GM10266 (cell line): ENCODE results near the gene DGLUCY.

Experiments
- DNase-seq: peaks from one replicate; pipeline ENCODE4 v3.0.0; 2012; ENCODE audit errors: extremely low spot score
- CTCF ChIP-seq: IDR thresholded peaks from 2 replicates; pipeline ENCODE4 v1.5.1; 2012; ENCODE audit warnings: mild to moderate bottlenecking, low read depth; ENCODE audit not compliant: control insufficient read depth, insufficient read depth; ENCODE audit errors: missing control alignments

Gene DGLUCY

GRCh38 chr14:91184559-91184958, 70.7 kb downstream of the DGLUCY start:
- DNase-seq, result no peak
- TF ChIP-seq CTCF, result no peak

- DNase-seq, result no peak
- no peak for TF ChIP-seq CTCF
These were observed 71.8 kb downstream of the DGLUCY start for GRCh38 chr14:91185721-91186120.

- DNase-seq, result no peak
- TF ChIP-seq CTCF, result no peak
These were observed 72.7 kb downstream of the DGLUCY start for GRCh38 chr14:91186515-91187066.

- TF ChIP-seq CTCF, result no peak
- no peak for DNase-seq
These were observed 73.4 kb downstream of the DGLUCY start for GRCh38 chr14:91187271-91187670.

- DNase-seq, result no peak
- no peak for TF ChIP-seq CTCF
These were observed 77.0 kb downstream of the DGLUCY start for GRCh38 chr14:91190853-91191252.

GRCh38 chr14:91193069-91193468, 79.2 kb downstream of the DGLUCY start:
- DNase-seq, result no peak
- TF ChIP-seq CTCF, result no peak

- TF ChIP-seq CTCF, result no peak
- DNase-seq, result no peak
These were observed 82.0 kb downstream of the DGLUCY start for GRCh38 chr14:91195881-91196280.
